LNCAP (cell line): ENCODE data around the gene ATP8A1.

Experiments
- CTCF ChIP-seq: fragments of 450-650 bp; IDR thresholded peaks from 2 replicates; pipeline ENCODE4 v1.5.1; 2017; ENCODE audit warnings: mild to moderate bottlenecking

ATP8A1 gene

GRCh38 chr4:42656944-42657792 lies at the start of gene ATP8A1:
Gene ATP8A1, minus strand, starts transcription at chr4:42657105. Its CDS starts 232 bp downstream, at chr4:42656873.
- TF ChIP-seq CTCF, result no peak

GRCh38 chr4:42706086-42706485 lies 49.2 kb upstream of the ATP8A1 start:
- no peak for TF ChIP-seq CTCF

GRCh38 chr4:42703813-42704212 lies 46.9 kb upstream of the ATP8A1 start:
- TF ChIP-seq CTCF, result no peak

- TF ChIP-seq CTCF, result no peak
Measured at GRCh38 chr4:42702895-42703294, 46.0 kb upstream of the ATP8A1 start.

- TF ChIP-seq CTCF, result no peak
Measured at GRCh38 chr4:42690537-42690936, 33.6 kb upstream of the ATP8A1 start.

GRCh38 chr4:42683393-42683792 lies 26.5 kb upstream of the ATP8A1 start:
- TF ChIP-seq CTCF, result no peak

- TF ChIP-seq CTCF, result no peak
Measured at GRCh38 chr4:42678512-42678911, 21.6 kb upstream of the ATP8A1 start.
